ENCODE results near the gene ITIH2. TPM values are rescaled to one million over a fixed set of nuclear protein-coding genes. Genes with fewer than 3 reads are reported as not detected.

ITIH2 gene
- total RNA-seq, 1 experiment from 2014 or later = 0.57 TPM

DNA sequence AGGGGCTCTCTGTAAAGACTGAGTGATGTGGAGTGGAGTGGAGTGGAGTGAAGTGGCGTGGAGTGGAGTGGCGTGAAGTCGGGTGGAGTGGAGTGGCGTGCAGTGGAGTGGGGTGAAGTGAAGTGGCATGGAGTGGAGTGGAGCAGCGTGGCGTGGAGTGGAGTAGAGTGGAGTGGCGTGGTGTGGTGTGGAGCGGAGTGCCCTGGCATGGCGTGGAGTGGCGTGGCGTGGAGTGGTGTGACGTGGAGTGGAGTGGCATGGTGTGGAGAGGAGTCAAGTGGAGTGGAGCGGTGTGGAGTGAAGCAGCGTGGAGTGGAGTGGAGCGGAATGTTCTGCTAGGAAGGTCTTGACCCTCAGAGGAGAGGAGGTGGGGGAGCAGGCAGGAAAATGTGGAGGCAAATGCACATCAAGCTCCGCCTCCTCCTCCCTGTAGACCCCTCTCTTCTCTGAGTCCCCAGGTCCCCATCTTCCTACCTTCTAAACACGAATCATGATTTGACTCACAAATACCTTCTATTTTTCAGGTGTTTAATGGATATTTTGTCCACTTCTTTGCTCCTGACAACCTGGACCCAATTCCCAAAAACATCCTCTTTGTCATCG, 19.9 kb downstream of the ITIH2 start:
- TF ChIP-seq ELF1 (IDR thresholded peaks at IDR 0.05; ENCODE audit: borderline replicate concordance, low read depth) (no peak), YY1 (IDR thresholded peaks at IDR 0.05; ENCODE audit: extremely low read depth, insufficient replicate concordance, low read depth, low read length) (no peak), EGR1 (IDR thresholded peaks at IDR 0.05; ENCODE audit: low read depth) (no peak), RAD21 (IDR thresholded peaks at IDR 0.05; ENCODE audit: low read depth) (no peak), EZH2 (IDR thresholded peaks at IDR 0.05) (no peak), JUND (IDR thresholded peaks at IDR 0.05) (no peak), SIN3A (IDR thresholded peaks at IDR 0.05; ENCODE audit: low read depth) (no peak), TCF7L2 (IDR thresholded peaks at IDR 0.05; ENCODE audit: borderline replicate concordance, extremely low read depth, insufficient read depth, insufficient read length) (no peak), EZH2phosphoT487 (IDR thresholded peaks at IDR 0.05; ENCODE audit: borderline replicate concordance) (no peak), ZFX (IDR thresholded peaks at IDR 0.05) (no peak), FOSL1 (IDR thresholded peaks at IDR 0.05; ENCODE audit: low read depth) (no peak)
- TF ChIP-seq, protein P1, sequence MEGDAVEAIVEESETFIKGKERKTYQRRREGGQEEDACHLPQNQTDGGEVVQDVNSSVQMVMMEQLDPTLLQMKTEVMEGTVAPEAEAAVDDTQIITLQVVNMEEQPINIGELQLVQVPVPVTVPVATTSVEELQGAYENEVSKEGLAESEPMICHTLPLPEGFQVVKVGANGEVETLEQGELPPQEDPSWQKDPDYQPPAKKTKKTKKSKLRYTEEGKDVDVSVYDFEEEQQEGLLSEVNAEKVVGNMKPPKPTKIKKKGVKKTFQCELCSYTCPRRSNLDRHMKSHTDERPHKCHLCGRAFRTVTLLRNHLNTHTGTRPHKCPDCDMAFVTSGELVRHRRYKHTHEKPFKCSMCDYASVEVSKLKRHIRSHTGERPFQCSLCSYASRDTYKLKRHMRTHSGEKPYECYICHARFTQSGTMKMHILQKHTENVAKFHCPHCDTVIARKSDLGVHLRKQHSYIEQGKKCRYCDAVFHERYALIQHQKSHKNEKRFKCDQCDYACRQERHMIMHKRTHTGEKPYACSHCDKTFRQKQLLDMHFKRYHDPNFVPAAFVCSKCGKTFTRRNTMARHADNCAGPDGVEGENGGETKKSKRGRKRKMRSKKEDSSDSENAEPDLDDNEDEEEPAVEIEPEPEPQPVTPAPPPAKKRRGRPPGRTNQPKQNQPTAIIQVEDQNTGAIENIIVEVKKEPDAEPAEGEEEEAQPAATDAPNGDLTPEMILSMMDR (IDR thresholded peaks at IDR 0.05 in 2 of 3, conservative IDR thresholded peaks at IDR 0.05 in 1 of 3; ENCODE audit: borderline replicate concordance in 1 of 3, insufficient read depth in 1 of 3, low read depth in 2 of 3, low read length in 2 of 3) = no peak
- TF ChIP-seq, protein P2, sequence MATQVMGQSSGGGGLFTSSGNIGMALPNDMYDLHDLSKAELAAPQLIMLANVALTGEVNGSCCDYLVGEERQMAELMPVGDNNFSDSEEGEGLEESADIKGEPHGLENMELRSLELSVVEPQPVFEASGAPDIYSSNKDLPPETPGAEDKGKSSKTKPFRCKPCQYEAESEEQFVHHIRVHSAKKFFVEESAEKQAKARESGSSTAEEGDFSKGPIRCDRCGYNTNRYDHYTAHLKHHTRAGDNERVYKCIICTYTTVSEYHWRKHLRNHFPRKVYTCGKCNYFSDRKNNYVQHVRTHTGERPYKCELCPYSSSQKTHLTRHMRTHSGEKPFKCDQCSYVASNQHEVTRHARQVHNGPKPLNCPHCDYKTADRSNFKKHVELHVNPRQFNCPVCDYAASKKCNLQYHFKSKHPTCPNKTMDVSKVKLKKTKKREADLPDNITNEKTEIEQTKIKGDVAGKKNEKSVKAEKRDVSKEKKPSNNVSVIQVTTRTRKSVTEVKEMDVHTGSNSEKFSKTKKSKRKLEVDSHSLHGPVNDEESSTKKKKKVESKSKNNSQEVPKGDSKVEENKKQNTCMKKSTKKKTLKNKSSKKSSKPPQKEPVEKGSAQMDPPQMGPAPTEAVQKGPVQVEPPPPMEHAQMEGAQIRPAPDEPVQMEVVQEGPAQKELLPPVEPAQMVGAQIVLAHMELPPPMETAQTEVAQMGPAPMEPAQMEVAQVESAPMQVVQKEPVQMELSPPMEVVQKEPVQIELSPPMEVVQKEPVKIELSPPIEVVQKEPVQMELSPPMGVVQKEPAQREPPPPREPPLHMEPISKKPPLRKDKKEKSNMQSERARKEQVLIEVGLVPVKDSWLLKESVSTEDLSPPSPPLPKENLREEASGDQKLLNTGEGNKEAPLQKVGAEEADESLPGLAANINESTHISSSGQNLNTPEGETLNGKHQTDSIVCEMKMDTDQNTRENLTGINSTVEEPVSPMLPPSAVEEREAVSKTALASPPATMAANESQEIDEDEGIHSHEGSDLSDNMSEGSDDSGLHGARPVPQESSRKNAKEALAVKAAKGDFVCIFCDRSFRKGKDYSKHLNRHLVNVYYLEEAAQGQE (IDR thresholded peaks at IDR 0.05; ENCODE audit: low read depth) = no peak
- TF ChIP-seq, protein P3, sequence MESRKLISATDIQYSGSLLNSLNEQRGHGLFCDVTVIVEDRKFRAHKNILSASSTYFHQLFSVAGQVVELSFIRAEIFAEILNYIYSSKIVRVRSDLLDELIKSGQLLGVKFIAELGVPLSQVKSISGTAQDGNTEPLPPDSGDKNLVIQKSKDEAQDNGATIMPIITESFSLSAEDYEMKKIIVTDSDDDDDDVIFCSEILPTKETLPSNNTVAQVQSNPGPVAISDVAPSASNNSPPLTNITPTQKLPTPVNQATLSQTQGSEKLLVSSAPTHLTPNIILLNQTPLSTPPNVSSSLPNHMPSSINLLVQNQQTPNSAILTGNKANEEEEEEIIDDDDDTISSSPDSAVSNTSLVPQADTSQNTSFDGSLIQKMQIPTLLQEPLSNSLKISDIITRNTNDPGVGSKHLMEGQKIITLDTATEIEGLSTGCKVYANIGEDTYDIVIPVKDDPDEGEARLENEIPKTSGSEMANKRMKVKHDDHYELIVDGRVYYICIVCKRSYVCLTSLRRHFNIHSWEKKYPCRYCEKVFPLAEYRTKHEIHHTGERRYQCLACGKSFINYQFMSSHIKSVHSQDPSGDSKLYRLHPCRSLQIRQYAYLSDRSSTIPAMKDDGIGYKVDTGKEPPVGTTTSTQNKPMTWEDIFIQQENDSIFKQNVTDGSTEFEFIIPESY (IDR thresholded peaks at IDR 0.05; ENCODE audit: extremely low read depth, insufficient replicate concordance, low read length) = no peak
- TF ChIP-seq, protein P4, sequence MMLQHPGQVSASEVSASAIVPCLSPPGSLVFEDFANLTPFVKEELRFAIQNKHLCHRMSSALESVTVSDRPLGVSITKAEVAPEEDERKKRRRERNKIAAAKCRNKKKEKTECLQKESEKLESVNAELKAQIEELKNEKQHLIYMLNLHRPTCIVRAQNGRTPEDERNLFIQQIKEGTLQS (IDR thresholded peaks at IDR 0.05) = no peak
- Histone ChIP-seq H3K9ac (ENCODE audit: low read length) (no peak overlapping the region), H3K9me3 (ENCODE audit: control insufficient read depth in 1 of 2, insufficient read depth in 1 of 2, low read depth in 1 of 2, low read length in 2 of 2) (no peaks in the 10 kb centered on the region), H2AFZ (ENCODE audit: low read depth, low read length, poor library complexity, severe bottlenecking) (no peak overlapping the region), H3K79me2 (ENCODE audit: insufficient read depth, low read length) (no peaks in the 10 kb centered on the region), H3K36me3 (ENCODE audit: control insufficient read depth in 1 of 2, insufficient read depth in 2 of 2, low read length in 2 of 2) (no peaks in the 10 kb centered on the region), H3K9me2 (ENCODE audit: insufficient read depth) (no peaks in the 10 kb centered on the region), H3K4me2 (ENCODE audit: low read length) (no peak overlapping the region), H3K27me3 (ENCODE audit: insufficient read depth, low read length) (peaks cover 55% of the 10 kb centered on the region; the same call in 1 of the 2 replicates), H4K20me1 (ENCODE audit: insufficient read depth) (no peaks in the 10 kb centered on the region), H3K4me1 (ENCODE audit: control insufficient read depth in 1 of 2, insufficient read depth in 2 of 2, low read length in 2 of 2) (no peaks in the 10 kb centered on the region), H3K4me3 (replicated peaks in 1 of 2; ENCODE audit: low read depth in 1 of 2, low read length in 2 of 2) (no peak overlapping the region), H3K27ac (ENCODE audit: low read depth, low read length) (no peak overlapping the region)
- no TSS peak for BruUV-seq (replicated peaks)
- ATAC-seq (no peak), DNase-seq (ENCODE audit: low read depth, low spot score) (no peak)
- ChIA-PET POLR2A (no interaction called here), RAD21 (ENCODE audit: low non-redundant PET in 1 of 2, low total read pairs in 2 of 2, uncharacterized antibody in 2 of 2, unreplicated experiment in 2 of 2) (no interaction called here), CTCF (no interaction called here)
- intact Hi-C loops (cut with micrococcal nuclease) = no loop called here

Measured in HCT116 (cell line).